ENCODE results near the gene HSPBP1. TPM values are rescaled to one million over a fixed set of nuclear protein-coding genes. Genes with fewer than 3 reads are reported as not detected.
A peak's percentile ranks its signal among the peaks of the same experiment; 100 is the strongest.

The HSPBP1 gene
- total and polyA plus RNA-seq, 5 donors from 2014 or later: 15.8 to 37.2 (median 34.0) TPM

DNA sequence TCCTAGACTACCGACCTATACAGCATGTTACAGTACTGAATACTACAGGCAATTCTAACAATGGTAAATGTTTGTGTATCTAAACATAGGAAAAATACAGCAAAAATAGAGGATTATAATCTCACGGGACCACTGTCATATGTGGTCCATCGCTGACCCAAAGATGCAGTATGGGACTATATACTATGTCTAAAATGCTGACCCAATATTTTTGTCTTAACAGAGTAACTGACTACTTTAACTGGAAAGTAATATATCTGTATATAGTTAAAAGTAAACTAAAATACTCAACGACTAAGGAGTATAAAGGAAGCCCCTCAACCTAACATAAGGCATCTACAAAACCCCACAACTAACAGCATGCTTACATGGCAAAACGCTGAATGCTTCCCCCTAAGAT, 46.9 kb downstream of the HSPBP1 start:
- Mint-ChIP-seq H3K27ac (no peak overlapping the region), H3K4me3 (no peak overlapping the region), H3K36me3 (peaks cover 44% of the 10 kb centered on the region), H3K27me3 (no peaks in the 10 kb centered on the region), H3K9me3 (no peaks in the 10 kb centered on the region), H3K4me1 (peaks cover 0 to 7% (median 6%) of the 10 kb centered on the region in 4 donors)
- Histone ChIP-seq H3K36me3 (ENCODE audit: control insufficient read depth, insufficient read depth, low read length) (peaks cover 84% of the 10 kb centered on the region), H3K9me3 (ENCODE audit: control insufficient read depth in 2 of 2, low read length in 2 of 2) (no peaks in the 10 kb centered on the region), H3K27me3 (ENCODE audit: control insufficient read depth, insufficient read depth, low read length) (no peaks in the 10 kb centered on the region), H3K4me1 (ENCODE audit: control insufficient read depth, insufficient read depth, low read length, poor library complexity, severe bottlenecking) (no peaks in the 10 kb centered on the region), H3K4me3 (ENCODE audit: low read depth, low read length) (no peak overlapping the region), H3K27ac (ENCODE audit: insufficient read depth, low read length, poor library complexity, severe bottlenecking) (no peak overlapping the region)
- no peak for ATAC-seq (ENCODE audit: low read depth in 2 of 2)
- no peak for DNase-seq

DNA sequence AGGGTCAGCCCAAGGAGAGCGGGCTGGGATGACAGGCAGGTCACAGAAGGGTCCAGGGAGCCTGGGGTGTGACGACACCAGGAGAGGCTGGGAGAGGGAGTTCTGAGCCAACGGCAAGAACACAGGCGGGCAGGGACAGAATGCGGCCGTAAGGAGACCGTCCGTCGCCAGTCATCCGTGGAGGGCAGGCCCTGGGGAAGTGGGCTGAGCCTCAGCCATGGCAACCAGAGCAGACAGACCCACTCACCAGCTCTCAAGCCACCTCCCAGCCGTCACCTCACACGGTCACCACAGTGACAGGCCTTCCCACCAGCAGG, 47.7 kb downstream of the HSPBP1 start:
- Histone ChIP-seq H3K9me3 (ENCODE audit: control insufficient read depth in 2 of 2, low read length in 2 of 2) (no peaks in the 10 kb centered on the region), H3K27ac (ENCODE audit: insufficient read depth, low read length, poor library complexity, severe bottlenecking) (no peak overlapping the region), H3K4me1 (ENCODE audit: control insufficient read depth, insufficient read depth, low read length, poor library complexity, severe bottlenecking) (no peaks in the 10 kb centered on the region), H3K4me3 (ENCODE audit: low read depth, low read length) (no peak overlapping the region), H3K36me3 (ENCODE audit: control insufficient read depth, insufficient read depth, low read length) (peaks cover 78% of the 10 kb centered on the region), H3K27me3 (ENCODE audit: control insufficient read depth, insufficient read depth, low read length) (no peaks in the 10 kb centered on the region)
- Mint-ChIP-seq H3K9me3 (no peaks in the 10 kb centered on the region), H3K27me3 (no peaks in the 10 kb centered on the region), H3K36me3 (peaks cover 41% of the 10 kb centered on the region), H3K27ac (no peak overlapping the region), H3K4me1 (peaks cover 0 to 9% (median 5%) of the 10 kb centered on the region in 4 donors), H3K4me3 (peak overlapping the region in 1 of 4 donors; percentile 38)
- no peak for ATAC-seq (ENCODE audit: low read depth in 2 of 2)
- DNase-seq: no peak

GRCh38 chr19:55231391-55232285, 48.3 kb downstream of the HSPBP1 start:
- Mint-ChIP-seq H3K9me3 (no peaks in the 10 kb centered on the region), H3K4me1 (peaks cover 0 to 9% (median 5%) of the 10 kb centered on the region in 4 donors), H3K27me3 (no peaks in the 10 kb centered on the region), H3K36me3 (peaks cover 35% of the 10 kb centered on the region), H3K4me3 (peak overlapping the region in 1 of 4 donors; percentile 38), H3K27ac (peak overlapping the region in 1 of 3 donors; percentile 60)
- H3K9me3 ChIP-seq (ENCODE audit: control insufficient read depth in 2 of 2, low read length in 2 of 2): no peaks in the 10 kb centered on the region
- ATAC-seq (ENCODE audit: low read depth in 2 of 2): no peak
- no peaks in the 10 kb centered on the region for H3K4me1 ChIP-seq (ENCODE audit: control insufficient read depth, insufficient read depth, low read length, poor library complexity, severe bottlenecking)
- H3K27me3 ChIP-seq (ENCODE audit: control insufficient read depth, insufficient read depth, low read length): no peaks in the 10 kb centered on the region
- no peak for DNase-seq
- peaks cover 77% of the 10 kb centered on the region for H3K36me3 ChIP-seq (ENCODE audit: control insufficient read depth, insufficient read depth, low read length)
- H3K4me3 ChIP-seq (ENCODE audit: low read depth, low read length): no peak overlapping the region
- H3K27ac ChIP-seq (ENCODE audit: insufficient read depth, low read length, poor library complexity, severe bottlenecking): no peak overlapping the region

DNA sequence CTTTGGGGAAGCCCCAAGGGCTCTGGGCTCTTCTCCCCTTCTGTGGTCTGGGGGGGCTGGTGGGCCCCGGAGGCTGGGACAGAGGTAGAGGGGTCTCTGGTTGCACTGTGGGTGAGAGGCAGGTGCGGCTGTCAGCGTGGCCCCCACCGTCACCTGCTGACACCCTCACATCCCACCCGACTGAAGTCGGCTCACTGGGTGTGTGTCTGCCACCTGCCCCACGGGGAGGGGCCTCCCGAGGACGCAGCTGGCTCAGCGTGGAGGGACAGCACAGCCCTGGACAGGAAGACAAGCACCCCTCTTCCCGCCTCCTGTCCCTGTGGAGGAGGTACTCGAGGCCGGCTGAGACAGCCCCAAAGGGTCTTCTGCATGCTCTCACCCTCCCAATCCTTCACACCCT, 49.1 kb downstream of the HSPBP1 start:
- no peaks in the 10 kb centered on the region for H3K27me3 ChIP-seq (ENCODE audit: control insufficient read depth, insufficient read depth, low read length)
- no peak for DNase-seq
- no peak overlapping the region for H3K4me3 Mint-ChIP-seq

GRCh38 chr19:55230329-55230728, 49.6 kb downstream of the HSPBP1 start:
- Histone ChIP-seq H3K9me3 (ENCODE audit: control insufficient read depth in 2 of 2, low read length in 2 of 2) (no peaks in the 10 kb centered on the region), H3K27me3 (ENCODE audit: control insufficient read depth, insufficient read depth, low read length) (no peaks in the 10 kb centered on the region), H3K36me3 (ENCODE audit: control insufficient read depth, insufficient read depth, low read length) (peaks cover 70% of the 10 kb centered on the region), H3K4me1 (ENCODE audit: control insufficient read depth, insufficient read depth, low read length, poor library complexity, severe bottlenecking) (no peaks in the 10 kb centered on the region), H3K4me3 (ENCODE audit: low read depth, low read length) (no peak overlapping the region), H3K27ac (ENCODE audit: insufficient read depth, low read length, poor library complexity, severe bottlenecking) (no peak overlapping the region)
- H3K27me3 Mint-ChIP-seq: no peaks in the 10 kb centered on the region
- ATAC-seq (ENCODE audit: low read depth in 2 of 2) (no peak), DNase-seq (no peak)
- H3K27ac Mint-ChIP-seq: no peak overlapping the region
- no peak overlapping the region for H3K4me3 Mint-ChIP-seq
- peaks cover 38% of the 10 kb centered on the region for H3K36me3 Mint-ChIP-seq
- H3K9me3 Mint-ChIP-seq: no peaks in the 10 kb centered on the region
- peaks cover 0 to 12% (median 5%) of the 10 kb centered on the region in 4 donors for H3K4me1 Mint-ChIP-seq

More for the DNA sequence above, 49.1 kb downstream of the HSPBP1 start:
- Mint-ChIP-seq H3K36me3 (peaks cover 35% of the 10 kb centered on the region), H3K4me1 (peaks cover 0 to 9% (median 5%) of the 10 kb centered on the region in 4 donors), H3K27ac (no peak overlapping the region), H3K9me3 (no peaks in the 10 kb centered on the region), H3K27me3 (no peaks in the 10 kb centered on the region)
- peaks cover 70% of the 10 kb centered on the region for H3K36me3 ChIP-seq (ENCODE audit: control insufficient read depth, insufficient read depth, low read length)
- no peaks in the 10 kb centered on the region for H3K9me3 ChIP-seq (ENCODE audit: control insufficient read depth in 2 of 2, low read length in 2 of 2)
- no peak overlapping the region for H3K27ac ChIP-seq (ENCODE audit: insufficient read depth, low read length, poor library complexity, severe bottlenecking)
- H3K4me3 ChIP-seq (ENCODE audit: low read depth, low read length): no peak overlapping the region
- ATAC-seq (ENCODE audit: low read depth in 2 of 2): no peak
- no peaks in the 10 kb centered on the region for H3K4me1 ChIP-seq (ENCODE audit: control insufficient read depth, insufficient read depth, low read length, poor library complexity, severe bottlenecking)

- H3K27me3 ChIP-seq (ENCODE audit: control insufficient read depth, insufficient read depth, low read length): no peaks in the 10 kb centered on the region
- peaks cover 65% of the 10 kb centered on the region for H3K36me3 ChIP-seq (ENCODE audit: control insufficient read depth, insufficient read depth, low read length)
- DNase-seq: no peak
- H3K4me1 ChIP-seq (ENCODE audit: control insufficient read depth, insufficient read depth, low read length, poor library complexity, severe bottlenecking): no peaks in the 10 kb centered on the region
- H3K27ac ChIP-seq (ENCODE audit: insufficient read depth, low read length, poor library complexity, severe bottlenecking): no peak overlapping the region
- H3K9me3 ChIP-seq (ENCODE audit: control insufficient read depth in 2 of 2, low read length in 2 of 2): no peaks in the 10 kb centered on the region
- Mint-ChIP-seq H3K4me3 (no peak overlapping the region), H3K9me3 (no peaks in the 10 kb centered on the region), H3K27ac (no peak overlapping the region), H3K36me3 (peaks cover 33% of the 10 kb centered on the region), H3K27me3 (no peaks in the 10 kb centered on the region), H3K4me1 (peaks cover 0 to 8% (median 3%) of the 10 kb centered on the region in 4 donors)
- H3K4me3 ChIP-seq (ENCODE audit: low read depth, low read length): no peak overlapping the region
- no peak for ATAC-seq (ENCODE audit: low read depth in 2 of 2)
Observed at GRCh38 chr19:55229789-55230182, 50.1 kb downstream of the HSPBP1 start.

GRCh38 chr19:55229145-55229788, 50.6 kb downstream of the HSPBP1 start:
- H3K36me3 Mint-ChIP-seq: peaks cover 27% of the 10 kb centered on the region
- no peaks in the 10 kb centered on the region for H3K27me3 ChIP-seq (ENCODE audit: control insufficient read depth, insufficient read depth, low read length)
- no peak overlapping the region for H3K27ac Mint-ChIP-seq
- no peaks in the 10 kb centered on the region for H3K9me3 ChIP-seq (ENCODE audit: control insufficient read depth in 2 of 2, low read length in 2 of 2)
- no peaks in the 10 kb centered on the region for H3K9me3 Mint-ChIP-seq
- DNase-seq (no peak), ATAC-seq (ENCODE audit: low read depth in 2 of 2) (no peak)
- peaks cover 59% of the 10 kb centered on the region for H3K36me3 ChIP-seq (ENCODE audit: control insufficient read depth, insufficient read depth, low read length)
- H3K4me1 ChIP-seq (ENCODE audit: control insufficient read depth, insufficient read depth, low read length, poor library complexity, severe bottlenecking): no peaks in the 10 kb centered on the region
- no peaks in the 10 kb centered on the region for H3K27me3 Mint-ChIP-seq
- H3K4me3 ChIP-seq (ENCODE audit: low read depth, low read length): no peak overlapping the region
- H3K4me1 Mint-ChIP-seq: peaks cover 0 to 5% (median 2%) of the 10 kb centered on the region in 4 donors
- H3K4me3 Mint-ChIP-seq: no peak overlapping the region
- H3K27ac ChIP-seq (ENCODE audit: insufficient read depth, low read length, poor library complexity, severe bottlenecking): no peak overlapping the region
